Stimulated activated CD4-positive, alpha-beta T cell treated with anti-CD3 and anti-CD28 coated beads, Interleukin-15, amount 100 ng/mL, for 24 hours (primary cell): ENCODE data around the gene RBM19.
"Not testable (repeated sequence)": the region's sequence is repeated elsewhere in the genome, so short reads cannot be mapped to it uniquely, and the experiment has no call there.

Source experiments
- DNase-seq: peaks from one replicate; pipeline ENCODE4 v3.0.0-alpha.2; 2020

Gene RBM19

DNA sequence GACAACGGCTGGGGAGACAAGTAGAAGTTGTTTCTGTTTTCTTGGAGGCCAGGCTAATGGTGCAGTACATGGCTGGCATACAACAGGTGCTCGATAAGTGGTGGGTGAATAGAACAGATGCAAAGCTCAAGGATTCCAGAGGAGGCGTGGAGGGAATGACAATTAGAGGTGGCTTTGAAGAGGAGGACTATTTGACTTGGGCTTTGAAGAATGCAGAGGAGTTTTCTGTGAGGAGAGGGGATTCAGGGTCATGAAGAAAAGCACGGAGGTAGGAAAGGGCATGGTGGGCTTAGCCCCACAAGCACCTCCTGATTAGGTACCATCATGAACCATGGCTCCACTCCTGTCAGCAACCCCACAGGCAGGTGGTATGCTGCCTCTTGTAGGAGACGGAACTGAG, 142.3 kb downstream of the RBM19 start:
- no peak for DNase-seq

DNA sequence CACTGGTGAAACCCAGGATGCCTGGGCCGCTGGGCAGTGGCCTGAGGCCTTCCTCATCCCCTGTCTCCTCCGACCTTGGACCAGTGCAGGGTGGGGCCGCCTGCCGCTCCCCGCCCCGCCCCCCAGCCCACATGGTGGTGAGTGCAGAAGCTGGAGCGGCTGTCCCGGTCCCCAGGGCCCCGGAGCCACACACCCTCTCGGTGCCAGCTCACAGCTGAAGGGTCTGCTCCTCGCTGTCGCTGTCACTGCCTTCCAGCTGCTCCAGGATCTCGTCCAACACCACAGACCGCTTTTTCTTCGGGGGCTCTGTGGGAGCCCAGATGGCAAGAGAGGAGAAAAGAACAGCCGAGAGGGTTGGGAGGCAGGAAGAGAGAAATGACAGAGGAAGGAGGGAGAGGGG, 143.1 kb downstream of the RBM19 start:
- DNase-seq = no peak

DNA sequence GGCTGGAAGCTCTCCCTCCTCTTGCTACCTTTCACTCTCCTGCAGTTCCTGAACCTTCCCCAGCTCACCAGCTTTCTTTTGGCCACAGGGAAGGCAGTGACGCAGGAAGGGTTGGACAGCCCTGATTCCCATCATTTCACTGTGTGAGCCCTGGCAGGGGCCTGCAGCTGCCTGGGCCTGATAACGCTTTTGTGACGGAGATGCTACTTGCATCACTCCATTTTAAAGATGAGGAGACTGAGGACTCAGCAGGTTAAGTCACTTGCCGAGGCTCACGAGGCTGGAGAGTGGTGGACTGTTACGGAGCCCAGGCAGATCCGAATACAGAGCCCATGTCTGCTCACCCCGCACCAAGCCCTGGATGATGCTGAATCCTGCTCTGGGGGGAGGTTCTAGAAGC, 145.3 kb downstream of the RBM19 start:
- DNase-seq = no peak

DNA sequence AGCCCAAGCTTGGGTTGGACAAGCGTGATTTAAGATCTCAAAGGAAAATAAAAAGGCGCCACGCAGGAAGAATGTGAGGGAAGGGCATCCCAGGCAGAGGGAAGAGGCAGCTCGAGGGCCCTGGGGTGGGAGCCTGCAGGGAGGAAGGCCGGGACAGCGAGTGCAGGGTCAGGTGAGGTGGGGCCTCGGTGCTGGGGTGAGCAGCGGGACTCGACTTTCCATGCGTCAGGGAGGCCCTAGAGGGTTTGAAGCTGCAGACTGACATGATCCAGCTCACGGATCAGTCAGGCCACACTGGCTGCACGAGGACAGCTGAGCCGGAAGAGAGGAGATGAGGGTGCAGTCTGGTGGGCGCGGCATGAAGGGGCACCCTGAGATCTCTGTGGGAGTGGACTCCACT, 145.8 kb downstream of the RBM19 start:
- DNase-seq = no peak

DNA sequence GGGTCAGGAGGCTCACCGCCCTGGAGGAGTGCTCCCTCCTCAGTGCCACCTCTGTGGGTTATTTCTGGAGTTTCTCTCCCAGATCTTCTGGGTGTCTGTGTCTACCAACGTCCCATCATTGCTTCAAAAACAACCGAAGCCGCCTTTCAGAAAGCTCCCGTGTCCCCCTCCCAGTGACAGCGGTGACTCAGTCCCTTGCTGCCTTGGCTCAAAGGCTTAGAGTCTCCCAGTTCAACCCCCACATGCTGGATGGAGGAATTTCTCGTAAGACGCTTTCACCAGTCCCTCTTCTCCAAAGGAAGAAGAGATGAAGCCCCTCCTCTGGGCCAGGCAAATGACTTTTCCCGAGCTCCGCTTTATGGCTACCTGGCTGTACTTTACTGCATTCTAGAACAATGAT, 146.6 kb downstream of the RBM19 start:
- no peak for DNase-seq

DNA sequence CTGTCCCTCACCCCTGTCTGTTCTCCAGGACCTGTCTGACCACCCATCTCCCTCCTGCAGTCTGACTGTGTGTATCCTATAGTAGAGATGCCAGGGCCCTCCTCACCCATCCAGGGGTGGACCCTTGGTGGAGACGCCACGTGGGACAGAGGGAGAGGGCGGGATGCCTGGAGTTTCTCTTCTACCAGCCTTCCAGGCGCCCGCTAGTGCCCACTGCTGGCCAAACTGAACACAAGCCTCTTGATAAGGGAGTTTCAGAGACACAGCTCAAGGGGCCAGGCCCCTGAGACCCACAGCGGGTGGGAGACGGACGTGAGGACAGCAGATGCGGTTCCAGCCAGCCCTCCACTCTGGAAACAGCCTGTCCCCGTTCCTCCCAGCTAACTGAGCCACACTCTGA, 147.3 kb downstream of the RBM19 start:
- no peak for DNase-seq

DNA sequence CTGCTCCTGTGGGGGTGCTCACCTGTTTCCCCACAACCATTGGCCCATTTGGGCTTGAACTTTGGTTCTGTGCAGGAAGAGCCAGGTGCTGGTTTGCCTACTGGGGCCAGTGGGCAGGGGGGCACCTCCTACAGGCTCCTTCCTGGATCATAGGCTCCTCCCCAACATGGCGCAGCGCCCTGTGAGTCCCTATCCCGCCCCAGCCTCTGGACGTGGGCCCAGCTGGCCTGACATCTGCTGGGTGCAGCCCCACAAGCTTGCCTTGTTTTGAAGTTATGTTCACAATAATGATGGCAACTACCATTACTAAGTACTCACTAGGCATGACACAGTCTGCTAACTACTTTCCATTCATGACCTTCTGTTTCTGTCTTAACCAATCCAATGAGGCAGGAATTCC, 147.8 kb downstream of the RBM19 start:
- DNase-seq = no peak

DNA sequence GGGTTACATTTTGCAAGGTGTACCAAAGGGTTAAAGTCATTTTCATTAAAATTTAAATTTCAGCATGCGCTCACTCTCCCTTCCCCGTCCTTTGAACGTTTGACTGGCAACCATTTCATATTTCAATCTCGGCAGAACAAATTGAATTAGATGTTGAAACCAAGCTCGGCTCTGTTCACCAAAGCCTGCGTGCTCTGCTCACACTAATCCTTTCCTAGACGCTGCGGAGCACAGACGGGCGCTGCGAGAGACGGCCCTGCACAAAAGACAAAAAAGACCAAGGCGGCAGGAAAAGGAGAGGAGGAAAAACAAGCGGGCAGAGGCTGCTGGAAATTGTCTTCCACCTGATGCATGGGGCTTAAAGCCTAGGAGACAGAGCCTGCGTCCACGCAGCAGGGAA, 149.3 kb downstream of the RBM19 start:
- DNase-seq = no peak

DNA sequence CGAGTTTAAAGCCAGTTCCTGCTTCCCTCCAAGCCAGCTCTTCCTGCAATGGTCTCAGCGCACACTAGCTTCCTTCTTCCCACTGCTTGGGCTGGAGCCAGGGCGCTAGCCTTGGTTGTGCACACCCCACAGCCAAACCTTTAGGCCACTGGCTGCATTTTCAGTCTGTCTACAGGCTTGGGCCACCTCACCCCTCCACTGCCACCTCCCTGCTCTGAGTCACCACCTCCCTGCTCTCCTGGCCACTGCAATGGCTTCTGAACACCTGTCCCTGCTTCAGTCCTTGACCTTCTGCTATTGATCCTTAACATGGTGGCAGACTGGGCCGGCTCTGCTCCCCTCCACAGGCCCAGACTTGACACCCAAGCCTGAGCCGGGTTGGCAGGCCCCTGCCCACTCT, 151.1 kb downstream of the RBM19 start:
- DNase-seq = no peak

DNA sequence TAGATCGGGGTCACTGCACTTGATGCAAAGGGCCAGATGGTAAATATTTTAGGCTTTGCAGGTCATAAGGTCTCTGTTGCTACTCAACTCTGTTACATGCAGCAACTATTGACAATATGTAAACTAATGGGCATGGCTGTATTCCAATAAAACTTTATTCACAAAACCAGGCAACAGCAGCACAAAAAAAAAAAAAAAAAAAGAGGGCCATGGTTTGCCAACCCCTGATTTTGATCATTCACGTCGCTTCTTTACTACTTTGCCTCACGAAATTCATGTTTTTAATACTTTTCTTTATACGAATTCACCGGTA, 152.9 kb downstream of the RBM19 start:
- no peak for DNase-seq

DNA sequence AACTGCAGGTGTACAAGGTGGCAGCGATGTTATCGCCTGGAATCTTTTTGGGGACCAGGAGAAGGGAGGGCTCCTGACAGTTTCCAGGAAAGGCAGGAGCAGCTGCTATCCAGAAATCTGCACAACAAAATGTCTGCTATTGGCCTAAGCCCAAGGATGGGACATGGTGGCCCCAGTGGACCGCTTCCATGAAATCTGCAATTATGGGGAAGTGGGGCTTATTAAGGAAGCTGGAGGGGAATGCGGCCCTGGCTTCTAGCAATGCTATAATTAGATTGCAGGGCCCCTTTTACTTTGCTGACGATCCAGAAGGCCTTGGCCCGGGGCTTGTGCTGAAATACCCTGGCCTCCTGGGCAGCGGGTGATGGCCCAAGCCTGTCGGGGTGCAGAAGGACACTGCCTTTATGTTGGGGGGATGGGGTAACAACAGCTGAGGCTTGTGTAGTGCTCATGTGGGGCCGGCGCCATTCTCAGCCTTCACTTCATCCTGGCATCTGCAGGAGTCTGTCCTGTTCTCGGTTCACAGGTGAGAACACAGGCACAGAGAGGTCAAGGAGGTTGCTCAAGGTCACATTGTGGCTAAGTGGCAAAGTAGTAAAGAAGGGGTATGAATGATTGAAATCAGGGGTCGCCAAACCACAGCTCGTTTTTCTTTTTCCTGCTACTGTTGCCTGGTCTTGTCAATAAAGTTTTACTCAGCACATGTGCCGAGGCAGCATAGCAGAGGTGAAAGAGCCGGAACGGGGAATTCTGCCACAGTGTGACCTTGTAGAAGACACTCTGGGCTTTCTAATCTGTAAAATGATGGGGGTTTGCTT, 153.5 kb downstream of the RBM19 start:
- no peak for DNase-seq

DNA sequence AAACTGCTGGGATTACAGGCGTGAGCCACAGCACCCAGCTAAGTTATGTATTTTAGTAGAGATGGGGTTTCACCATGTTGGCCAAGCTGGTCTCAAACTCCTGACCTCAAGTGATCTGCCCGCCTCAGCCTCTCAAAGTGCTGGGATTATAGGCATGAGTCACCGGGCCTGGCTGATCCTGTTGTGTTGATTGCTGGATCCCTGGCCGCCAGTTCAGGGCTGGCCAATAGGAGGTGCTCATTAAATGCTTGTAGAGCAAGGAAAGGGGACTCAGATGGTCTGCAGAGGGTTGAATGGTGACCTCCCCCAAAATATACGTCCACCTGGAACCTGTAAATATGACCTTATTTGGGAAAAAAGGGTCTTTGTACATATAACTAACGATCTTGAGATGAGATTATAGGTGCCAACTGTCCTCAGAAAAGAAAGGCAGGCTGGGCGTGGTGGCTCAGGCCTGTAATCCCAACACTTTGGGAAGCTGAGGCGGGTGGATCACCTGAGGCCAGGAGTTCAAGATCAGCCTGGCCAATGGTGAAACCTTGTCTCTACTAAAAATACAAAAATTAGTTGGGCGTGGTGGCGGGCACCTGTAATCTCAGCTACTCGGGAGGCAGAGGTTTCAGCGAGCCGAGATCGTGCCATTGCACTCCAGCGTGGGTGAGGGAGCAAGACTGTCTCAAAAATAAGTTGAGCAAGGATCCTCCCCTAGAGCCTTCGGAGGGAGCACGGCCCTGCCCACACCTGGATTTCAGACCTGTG, 156.5 kb downstream of the RBM19 start:
- not testable (repeated sequence) for DNase-seq

DNA sequence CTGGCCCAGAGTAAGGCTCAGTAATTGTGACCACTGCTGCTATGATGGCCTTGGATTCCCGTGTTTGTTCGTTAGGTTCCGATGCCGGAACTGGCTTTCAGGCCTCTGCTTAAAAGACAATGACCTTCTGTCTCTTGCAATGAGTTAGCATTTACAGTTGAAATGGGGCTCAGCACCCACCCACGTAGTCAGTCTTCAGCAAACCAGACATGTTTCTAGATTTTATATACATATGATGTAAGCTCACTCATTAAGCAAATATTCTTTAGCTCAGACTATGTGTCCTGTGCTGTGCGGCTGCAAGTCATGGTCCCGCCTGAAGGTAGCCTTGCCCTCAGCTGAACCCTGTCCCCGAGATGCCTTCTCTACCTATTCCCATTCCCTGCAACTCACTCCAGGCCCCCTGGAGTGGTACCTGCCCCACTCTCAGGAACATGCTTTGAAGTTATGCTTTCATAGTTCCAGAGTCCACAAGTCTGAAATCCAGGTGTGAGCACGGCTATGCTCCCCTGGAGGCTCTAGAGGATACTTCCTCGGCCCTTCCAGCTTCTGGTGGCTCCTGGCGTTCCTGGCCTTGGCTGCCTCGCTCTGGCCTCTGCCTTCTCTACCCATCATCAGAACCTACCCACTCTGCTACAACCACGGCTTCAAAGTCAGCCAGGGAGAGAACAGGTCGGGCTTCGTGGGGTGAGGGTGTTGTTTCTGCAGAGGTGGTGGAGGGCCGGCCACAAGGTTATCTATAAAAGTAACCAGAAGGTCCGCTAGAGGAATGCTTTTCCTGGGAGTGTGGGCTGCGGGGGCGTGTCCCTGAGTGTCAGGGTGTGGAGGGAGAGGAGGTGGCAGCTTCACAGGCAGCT, 157.8 kb downstream of the RBM19 start:
- DNase-seq = no peak

DNA sequence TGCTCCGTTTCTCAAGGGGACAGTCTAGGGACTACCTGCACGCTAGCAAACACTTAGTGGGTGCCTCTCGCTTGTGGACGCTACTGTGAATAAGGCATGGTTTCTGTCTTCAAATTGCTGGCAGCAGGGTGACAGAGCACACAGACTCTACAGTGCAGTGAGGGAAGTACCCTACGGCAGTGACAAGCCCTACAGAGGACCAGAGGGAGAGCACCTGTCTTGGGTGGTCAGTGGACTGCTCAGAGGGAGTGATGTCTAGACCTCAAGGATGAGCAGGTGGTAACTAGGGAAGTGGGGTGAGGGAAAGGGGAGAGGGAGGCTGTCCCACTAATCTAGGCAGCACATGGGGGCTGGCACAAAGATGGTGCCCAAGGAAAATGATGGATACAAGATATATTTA, 160.5 kb downstream of the RBM19 start:
- no peak for DNase-seq

DNA sequence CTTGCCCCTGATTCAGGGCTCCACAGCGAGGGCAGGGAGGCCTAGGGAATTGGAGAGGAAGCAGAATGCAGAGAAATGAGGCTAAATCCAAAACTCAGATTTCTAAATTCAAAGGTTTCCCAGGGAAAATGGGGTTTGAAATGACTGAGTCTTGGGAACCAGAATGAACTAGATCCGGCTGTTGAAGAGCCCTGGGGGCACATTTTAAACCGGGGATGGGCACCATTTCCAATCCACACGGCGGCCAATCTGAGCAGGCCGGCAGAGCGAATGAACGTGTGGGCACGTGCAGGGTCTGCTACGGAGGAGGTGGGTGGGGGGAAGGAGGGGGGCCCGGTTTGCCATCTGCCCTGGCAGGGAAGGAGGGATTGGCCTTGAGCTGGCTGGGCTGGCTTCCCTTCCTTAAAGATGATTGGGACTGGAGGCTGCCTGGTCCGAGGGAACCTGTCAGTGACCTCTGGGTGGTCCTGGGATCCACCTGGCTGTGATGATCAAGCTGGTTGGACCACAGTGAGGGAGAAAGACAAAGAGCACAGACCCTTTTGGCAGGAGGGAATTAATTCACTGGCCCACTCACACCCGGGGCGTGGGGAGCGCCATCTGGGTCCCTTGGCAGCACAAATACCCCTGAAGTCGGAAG, 161.0 kb downstream of the RBM19 start:
- no peak for DNase-seq

DNA sequence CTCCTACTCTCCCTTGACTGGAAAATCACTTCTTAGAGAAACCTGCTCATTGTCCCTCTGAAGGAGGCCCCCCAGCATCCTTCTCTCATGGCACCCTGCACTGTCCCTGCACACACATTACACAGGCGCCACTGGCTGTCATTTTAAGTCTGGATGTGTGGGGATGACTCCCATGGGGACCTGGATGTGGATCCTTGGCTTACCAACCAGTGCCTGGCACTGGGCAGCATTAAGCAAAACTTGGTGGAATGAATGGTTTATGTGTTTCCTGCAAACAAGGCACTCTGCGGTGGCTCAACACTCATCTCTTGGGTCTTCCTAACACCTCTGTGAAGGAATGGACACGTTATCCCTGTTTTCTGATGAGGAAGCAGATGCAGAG, 162.4 kb downstream of the RBM19 start:
- DNase-seq = no peak

DNA sequence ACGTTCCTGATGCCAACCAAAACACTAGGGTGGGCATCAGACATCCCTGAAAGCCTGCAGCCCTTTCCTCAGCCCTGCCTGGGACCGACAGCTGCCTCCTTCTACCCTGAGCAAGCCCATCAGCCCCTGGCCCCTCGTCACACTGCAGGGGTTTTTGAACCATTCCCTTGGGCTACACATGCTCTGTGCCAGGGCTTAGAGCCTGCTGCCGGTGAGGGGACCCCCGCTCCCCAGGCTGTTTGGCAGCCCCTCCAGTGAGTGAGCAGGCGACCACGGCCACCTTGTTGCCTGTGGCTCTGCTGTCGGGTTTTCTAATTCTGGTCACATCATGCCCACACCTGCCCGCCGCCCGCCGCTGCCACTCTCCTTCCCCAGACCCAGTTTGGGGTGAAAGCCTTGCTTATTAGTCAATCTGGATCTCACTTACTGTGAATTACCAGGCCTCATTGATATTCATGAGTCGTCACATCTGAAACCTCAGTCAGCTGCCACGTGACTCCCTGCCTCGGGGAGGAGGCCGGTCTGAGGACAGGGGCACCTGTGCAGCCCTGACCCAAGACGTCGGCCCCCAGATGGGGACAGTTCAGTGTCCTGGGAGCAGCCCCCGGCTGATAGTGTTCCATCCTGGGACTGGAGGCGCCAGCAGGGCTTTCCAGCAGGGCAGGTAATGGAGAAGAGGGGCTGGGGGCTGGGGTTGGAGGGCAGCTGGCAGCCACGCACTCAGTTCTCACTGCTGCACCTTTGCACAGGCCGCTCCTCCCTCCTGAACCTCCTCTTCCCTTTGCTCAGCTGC, 163.0 kb downstream of the RBM19 start:
- no peak for DNase-seq

DNA sequence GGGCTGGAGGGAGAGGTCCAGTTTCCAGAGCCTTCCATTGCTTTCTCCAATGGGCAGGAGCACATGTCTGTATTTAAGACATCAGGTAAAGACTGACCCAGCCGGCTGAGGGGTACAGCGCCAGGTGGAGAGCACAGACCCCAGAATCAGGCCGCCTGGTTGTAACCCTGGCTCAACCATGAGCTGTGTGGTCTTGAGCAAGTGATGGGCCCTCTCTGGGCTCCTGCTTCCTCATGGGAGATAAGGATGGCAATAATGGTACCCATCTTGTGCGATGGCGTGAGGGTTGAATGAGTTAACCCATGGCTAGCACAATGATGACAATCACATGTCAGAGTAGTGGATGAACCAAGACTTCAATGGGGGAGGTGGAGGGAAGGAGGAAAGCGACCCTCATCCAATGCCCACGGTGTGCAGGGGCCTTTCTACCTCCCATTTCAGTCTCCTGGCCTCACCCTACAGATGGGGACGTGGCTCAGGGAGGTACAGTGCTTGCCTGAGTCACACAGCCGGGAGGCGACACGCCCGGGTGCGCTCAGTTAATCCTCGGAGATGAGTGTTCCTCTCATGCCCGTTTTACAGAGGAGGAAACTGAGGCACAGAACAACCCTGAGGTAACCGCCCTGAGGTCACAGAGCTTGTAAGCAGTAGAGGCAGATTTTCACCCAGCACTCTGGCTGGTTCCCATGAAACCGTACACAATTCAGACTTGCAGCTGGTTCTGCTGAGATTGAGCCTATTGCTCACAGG, 163.9 kb downstream of the RBM19 start:
- no peak for DNase-seq

DNA sequence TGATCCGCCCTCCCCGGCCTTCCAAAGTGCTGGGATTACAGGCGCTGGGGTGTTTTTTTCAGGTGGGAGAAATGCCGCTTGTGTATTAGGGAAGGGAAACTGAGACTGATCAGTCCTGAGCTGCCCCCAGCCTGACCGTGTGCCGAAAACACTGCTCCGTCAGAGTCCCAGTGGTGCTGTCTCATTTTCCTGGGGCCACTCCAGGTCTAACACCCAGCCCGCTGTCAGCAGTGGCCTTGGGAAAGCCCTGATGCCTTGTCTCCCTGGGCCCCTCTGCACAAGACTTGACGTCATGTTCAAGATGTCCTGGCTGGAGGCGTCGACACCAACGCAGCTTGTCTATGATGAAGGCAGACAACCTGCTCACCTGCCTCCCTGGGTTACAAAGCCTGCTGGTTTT, 165.9 kb downstream of the RBM19 start:
- no peak for DNase-seq

DNA sequence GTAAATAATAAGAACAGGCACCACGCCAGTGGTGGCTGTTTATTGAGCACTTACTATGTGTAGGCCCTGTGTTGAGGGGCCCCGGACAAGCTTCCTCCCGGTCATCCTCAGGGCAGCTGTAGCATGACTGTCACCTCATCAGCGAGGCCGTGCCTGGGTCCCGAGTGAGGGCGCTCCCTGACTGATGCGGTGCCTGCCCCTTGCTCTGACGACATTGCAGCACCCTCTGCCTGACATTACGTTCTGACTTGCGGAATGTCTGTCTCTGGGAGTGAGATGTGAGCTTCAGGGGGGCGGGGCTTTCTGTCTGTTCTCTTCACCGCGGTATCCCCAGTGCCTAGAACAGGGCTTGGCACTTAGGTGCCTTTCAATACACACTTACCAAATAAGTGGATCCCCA, 167.6 kb downstream of the RBM19 start:
- no peak for DNase-seq

DNA sequence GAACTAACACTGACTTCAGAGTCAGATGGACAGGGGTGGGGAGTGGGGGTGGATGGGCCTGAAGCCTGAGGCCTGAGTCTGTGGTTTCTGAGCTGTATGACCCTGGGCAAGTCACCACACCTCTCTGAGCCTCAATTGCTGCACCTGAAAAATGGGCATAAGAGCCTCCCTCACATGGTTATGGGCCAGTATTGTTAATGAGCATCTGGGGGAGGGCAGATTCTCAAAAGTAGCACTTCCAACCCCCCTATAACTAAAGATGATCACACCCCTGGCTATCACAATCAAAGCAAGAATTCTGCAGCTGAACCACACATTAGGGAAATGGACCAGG, 168.6 kb downstream of the RBM19 start:
- DNase-seq = no peak
